HepG2 (cell line): ENCODE data around the gene SGPL1.

Experiments
- CBX2 ChIP-seq, 2 experiments: fragments of 200-600 bp in 1 of 2; sonication (generic); formaldehyde crosslinking in 1 of 2; IDR thresholded peaks; 2 replicates each; pipeline versions ENCODE4 v1.7.0 to v1.8.1; 2018 to 2022; ENCODE audit warnings: low read depth in 2 of 2, low read length in 1 of 2, mild to moderate bottlenecking in 1 of 2, missing genetic modification reagents in 1 of 2
- CTCF ChIP-seq: sonication (generic); formaldehyde crosslinking; IDR thresholded peaks from 2 replicates; pipeline ENCODE4 v1.5.0; 2020; ENCODE audit warnings: mild to moderate bottlenecking, missing genetic modification reagents, moderate library complexity
- DBP ChIP-seq: sonication (generic); formaldehyde crosslinking; IDR thresholded peaks from 2 replicates; pipeline ENCODE4 v1.4.0; 2020; ENCODE audit warnings: missing genetic modification reagents; ENCODE audit errors: not compliant biosample characterization
- HOXA3 ChIP-seq: sonication (generic); formaldehyde crosslinking; IDR thresholded peaks from 2 replicates; pipeline ENCODE4 v1.5.0; 2020; ENCODE audit warnings: missing genetic modification reagents
- MAX ChIP-seq: IDR thresholded peaks from 2 replicates; pipeline ENCODE4 v1.6.1; 2012; ENCODE audit warnings: inconsistent platforms
- NFYB ChIP-seq: sonication (generic); formaldehyde crosslinking; IDR thresholded peaks from 2 replicates; pipeline ENCODE4 v1.4.0; 2020; ENCODE audit warnings: missing genetic modification reagents
- POLR2A ChIP-seq, 2 experiments: IDR thresholded peaks; 2 replicates each; pipeline ENCODE4 v1.6.1; 2011; ENCODE audit warnings: low read depth in 2 of 2, low read length in 2 of 2, mild to moderate bottlenecking in 1 of 2, moderate library complexity in 1 of 2; ENCODE audit not compliant: insufficient read depth in 1 of 2
- TCF7L2 ChIP-seq: IDR thresholded peaks from 2 replicates; pipeline ENCODE4 v1.6.1; 2011; ENCODE audit warnings: mild to moderate bottlenecking, low read depth, low read length, moderate library complexity
- THAP9 ChIP-seq: sonication (generic); formaldehyde crosslinking; IDR thresholded peaks from 2 replicates; pipeline ENCODE4; 2020; ENCODE audit warnings: missing genetic modification reagents, mild to moderate bottlenecking, borderline replicate concordance
- ZNF121 ChIP-seq: sonication (generic); formaldehyde crosslinking; IDR thresholded peaks from 2 replicates; pipeline ENCODE4 v1.5.0; 2020; ENCODE audit warnings: mild to moderate bottlenecking, missing genetic modification reagents
- ZNF318 ChIP-seq: sonication (generic); formaldehyde crosslinking; IDR thresholded peaks from 2 replicates; pipeline ENCODE4 v1.4.0; 2020; ENCODE audit warnings: mild to moderate bottlenecking, missing genetic modification reagents
- ZNF724P ChIP-seq: sonication (generic); formaldehyde crosslinking; IDR thresholded peaks from 2 replicates; pipeline ENCODE4 v1.8.0; 2022; ENCODE audit warnings: missing genetic modification reagents, borderline replicate concordance
- ZNF878 ChIP-seq: sonication (generic); formaldehyde crosslinking; IDR thresholded peaks from 2 replicates; pipeline ENCODE4 v1.8.1; 2023; ENCODE audit warnings: mild to moderate bottlenecking, missing genetic modification reagents, moderate library complexity

GRCh38 chr10:70780772-70781171, 35.0 kb upstream of the SGPL1 start:
- TF ChIP-seq HOXA3 (CRISPR knock-in tag) (no peak), ZNF724P (CRISPR knock-in tag) (no peak), ZNF121 (CRISPR knock-in tag) (no peak), CTCF (CRISPR knock-in tag) (no peak), ZNF878 (no peak), POLR2A (IDR thresholded peaks at IDR 0.05; ENCODE audit: insufficient read depth in 1 of 2, low read depth in 2 of 2, low read length in 2 of 2) (no peak), MAX (no peak), THAP9 (no peak), TCF7L2 (no peak), CBX2 (IDR thresholded peaks at IDR 0.05; ENCODE audit: low read depth, low read length) (no peak), CBX2 (CRISPR knock-in tag; IDR thresholded peaks at IDR 0.05; ENCODE audit: low read depth) (no peak), ZNF318 (CRISPR knock-in tag) (no peak), NFYB (CRISPR knock-in tag) (no peak), DBP (CRISPR knock-in tag) (no peak)
